ENCODE measurements around the gene KNSTRN. TPM values are rescaled to one million over a fixed set of nuclear protein-coding genes. Genes with fewer than 3 reads are reported as not detected.

KNSTRN gene
- total and polyA plus RNA-seq, 4 experiments from 2014 or later = 1.0 to 8.8 (median 4.6) TPM

- no peak for DNase-seq
Measured at GRCh38 chr15:40353697-40354096, 28.8 kb upstream of the KNSTRN start.

GRCh38 chr15:40354408-40355171 is 27.9 kb upstream of the KNSTRN start:
- POLR2A ChIA-PET (ENCODE audit: partially characterized antibody) = no interaction called here

More at GRCh38 chr15:40353697-40354096, 28.8 kb upstream of the KNSTRN start:
- no peaks in the 10 kb centered on the region for H3K36me3 ChIP-seq (ENCODE audit: insufficient read depth, low read length)
- peaks cover 0 to 3% (median 2%) of the 10 kb centered on the region in 4 donors for H3K4me1 Mint-ChIP-seq
- no peak overlapping the region for H3K4me3 ChIP-seq (ENCODE audit: low read length in 2 of 2)
- no peak overlapping the region for H3K27ac ChIP-seq (ENCODE audit: low read depth, low read length)
- H3K36me3 Mint-ChIP-seq = no peaks in the 10 kb centered on the region
- peaks cover 8% of the 10 kb centered on the region for H3K4me1 ChIP-seq (ENCODE audit: insufficient read depth, low read length)
- H3K27me3 Mint-ChIP-seq = peaks cover 0 to 4% of the 10 kb centered on the region in 2 donors
- intact Hi-C loops (cut with micrococcal nuclease) = no loop called here
- no peak overlapping the region for H3K4me3 Mint-ChIP-seq
- POLR2A ChIA-PET (ENCODE audit: partially characterized antibody) = no interaction called here
- no peaks in the 10 kb centered on the region for H3K27me3 ChIP-seq (ENCODE audit: insufficient read depth, low read length)
- H3K9me3 Mint-ChIP-seq = peaks cover 0 to 2% (median 0%) of the 10 kb centered on the region in 8 donors
- no peaks in the 10 kb centered on the region for H3K9me3 ChIP-seq (ENCODE audit: control insufficient read depth in 1 of 2, low read length in 2 of 2)
- no peak overlapping the region for H3K27ac Mint-ChIP-seq
- CTCF ChIA-PET (ENCODE audit: partially characterized antibody) = interaction anchor here (1.0 to 1.3 kb wide), 2 partner anchors 16 to 79 kb away, joined by 3 to 6 read pairs; no protein-coding TSS in a partner anchor

DNA sequence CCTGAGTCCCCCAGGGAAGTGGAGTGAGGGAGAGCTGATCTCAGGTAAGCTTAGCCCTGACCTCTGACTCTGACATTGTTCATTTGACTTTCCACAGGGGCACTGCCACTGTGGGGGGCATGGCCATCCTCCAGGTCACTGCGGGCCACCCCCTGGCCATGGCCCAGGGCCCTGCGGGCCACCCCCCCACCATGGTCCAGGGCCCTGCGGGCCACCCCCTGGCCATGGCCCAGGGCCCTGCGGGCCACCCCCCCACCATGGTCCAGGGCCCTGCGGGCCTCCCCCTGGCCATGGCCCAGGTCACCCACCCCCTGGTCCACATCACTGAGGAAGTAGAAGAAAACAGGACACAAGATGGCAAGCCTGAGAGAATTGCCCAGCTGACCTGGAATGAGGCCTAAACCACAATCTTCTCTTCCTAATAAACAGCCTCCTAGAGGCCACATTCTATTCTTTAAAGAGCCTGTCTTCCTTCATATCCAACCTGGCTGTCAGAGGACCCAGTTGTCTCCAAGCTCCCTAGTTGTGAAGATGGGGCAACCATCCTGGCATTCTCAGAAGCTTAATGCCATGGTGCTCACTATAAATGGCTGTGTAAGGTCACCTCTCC is 26.4 kb upstream of the KNSTRN start:
- H3K4me3 Mint-ChIP-seq = no peak overlapping the region
- H3K4me1 Mint-ChIP-seq = peaks cover 2 to 13% (median 7%) of the 10 kb centered on the region in 4 donors
- H3K27ac Mint-ChIP-seq = no peak overlapping the region
- no peak overlapping the region for H3K27ac ChIP-seq (ENCODE audit: low read depth, low read length)
- no peak overlapping the region for H3K4me3 ChIP-seq (ENCODE audit: low read length in 2 of 2)
- H3K9me3 Mint-ChIP-seq = peaks cover 0 to 2% (median 0%) of the 10 kb centered on the region in 8 donors
- no peaks in the 10 kb centered on the region for H3K9me3 ChIP-seq (ENCODE audit: control insufficient read depth in 1 of 2, low read length in 2 of 2)
- no peaks in the 10 kb centered on the region for H3K36me3 Mint-ChIP-seq
- CTCF ChIA-PET (ENCODE audit: partially characterized antibody) = interaction anchor here (0.7 to 3.9 kb wide), 8 partner anchors 12 to 75 kb away, joined by 3 to 16 read pairs (median 6); partner anchors contain the start of genes CCDC9B and PLCB2
- intact Hi-C loops (cut with micrococcal nuclease) = no loop called here
- H3K36me3 ChIP-seq (ENCODE audit: insufficient read depth, low read length) = no peaks in the 10 kb centered on the region
- H3K27me3 Mint-ChIP-seq = peaks cover 0 to 4% of the 10 kb centered on the region in 2 donors
- POLR2A ChIA-PET (ENCODE audit: partially characterized antibody) = interaction anchor here (0.6 kb wide), 2 partner anchors 11 to 43 kb away, joined by 3 read pairs; no protein-coding TSS in a partner anchor
- peaks cover 13% of the 10 kb centered on the region for H3K4me1 ChIP-seq (ENCODE audit: insufficient read depth, low read length)
- no peak for DNase-seq
- no peaks in the 10 kb centered on the region for H3K27me3 ChIP-seq (ENCODE audit: insufficient read depth, low read length)

More at GRCh38 chr15:40354408-40355171, 27.9 kb upstream of the KNSTRN start:
- Histone ChIP-seq H3K27ac (ENCODE audit: low read depth, low read length) (no peak overlapping the region), H3K27me3 (ENCODE audit: insufficient read depth, low read length) (no peaks in the 10 kb centered on the region), H3K4me3 (ENCODE audit: low read length in 2 of 2) (no peak overlapping the region), H3K9me3 (ENCODE audit: control insufficient read depth in 1 of 2, low read length in 2 of 2) (no peaks in the 10 kb centered on the region), H3K36me3 (ENCODE audit: insufficient read depth, low read length) (no peaks in the 10 kb centered on the region), H3K4me1 (ENCODE audit: insufficient read depth, low read length) (peaks cover 13% of the 10 kb centered on the region)
- DNase-seq = no peak
- no peaks in the 10 kb centered on the region for H3K36me3 Mint-ChIP-seq
- peaks cover 2 to 11% (median 7%) of the 10 kb centered on the region in 4 donors for H3K4me1 Mint-ChIP-seq
- CTCF ChIA-PET (ENCODE audit: partially characterized antibody) = interaction anchor here (0.6 to 3.9 kb wide), 6 partner anchors 9 to 80 kb away, joined by 3 to 16 read pairs (median 10); partner anchors contain the start of gene CCDC9B
- peaks cover 0 to 4% of the 10 kb centered on the region in 2 donors for H3K27me3 Mint-ChIP-seq
- H3K4me3 Mint-ChIP-seq = no peak overlapping the region
- intact Hi-C loops (cut with micrococcal nuclease) = no loop called here
- H3K27ac Mint-ChIP-seq = no peak overlapping the region
- peaks cover 0 to 2% (median 0%) of the 10 kb centered on the region in 8 donors for H3K9me3 Mint-ChIP-seq

- ChIA-PET CTCF (ENCODE audit: partially characterized antibody) (interaction anchor here (1.0 to 3.9 kb wide), 7 partner anchors 11 to 64 kb away, joined by 3 to 16 read pairs (median 6); partner anchors contain the start of genes CCDC9B and PLCB2), POLR2A (ENCODE audit: partially characterized antibody) (interaction anchor here (0.9 to 1.5 kb wide), 7 partner anchors 9 to 83 kb away, joined by 3 to 5 read pairs (median 4); partner anchors contain the start of genes BAHD1, INAFM2 and IVD)
- Histone ChIP-seq H3K27me3 (ENCODE audit: insufficient read depth, low read length) (no peaks in the 10 kb centered on the region), H3K4me1 (ENCODE audit: insufficient read depth, low read length) (peaks cover 13% of the 10 kb centered on the region), H3K27ac (ENCODE audit: low read depth, low read length) (no peak overlapping the region), H3K4me3 (ENCODE audit: low read length in 2 of 2) (no peak overlapping the region), H3K9me3 (ENCODE audit: control insufficient read depth in 1 of 2, low read length in 2 of 2) (no peaks in the 10 kb centered on the region), H3K36me3 (ENCODE audit: insufficient read depth, low read length) (no peaks in the 10 kb centered on the region)
- peaks cover 0 to 2% (median 0%) of the 10 kb centered on the region in 8 donors for H3K9me3 Mint-ChIP-seq
- peaks cover 3 to 15% (median 7%) of the 10 kb centered on the region in 4 donors for H3K4me1 Mint-ChIP-seq
- H3K36me3 Mint-ChIP-seq = no peaks in the 10 kb centered on the region
- DNase-seq = no peak
- peak overlapping the region; percentile 27 to 87 (median 64) for H3K4me3 Mint-ChIP-seq
- H3K27ac Mint-ChIP-seq = no peak overlapping the region
- peaks cover 0 to 4% of the 10 kb centered on the region in 2 donors for H3K27me3 Mint-ChIP-seq
- intact Hi-C loops (cut with micrococcal nuclease) = no loop called here
Measured at GRCh38 chr15:40357246-40357645, 25.3 kb upstream of the KNSTRN start.

GRCh38 chr15:40357723-40358470 is 24.6 kb upstream of the KNSTRN start, which contains the start of gene DISP2:
Gene DISP2 (plus strand): TSS chr15:40358219. CDS start chr15:40358322, 103 bp downstream.
- H3K27me3 Mint-ChIP-seq = peaks cover 0 to 4% of the 10 kb centered on the region in 2 donors
- CTCF ChIA-PET (ENCODE audit: partially characterized antibody) = interaction anchor here (1.0 to 3.9 kb wide), 5 partner anchors 10 to 64 kb away, joined by 3 to 16 read pairs (median 6); partner anchors contain the start of gene CCDC9B
- intact Hi-C loops (cut with micrococcal nuclease) = loop anchor here (1.0 kb wide), 2 partner anchors 10 to 24 kb away; partner anchors contain the start of gene KNSTRN
- peak; percentile 85 to 96 (median 90) for DNase-seq
- no peaks in the 10 kb centered on the region for H3K36me3 ChIP-seq (ENCODE audit: insufficient read depth, low read length)
- H3K4me1 ChIP-seq (ENCODE audit: insufficient read depth, low read length) = peaks cover 13% of the 10 kb centered on the region
- H3K9me3 ChIP-seq (ENCODE audit: control insufficient read depth in 1 of 2, low read length in 2 of 2) = no peaks in the 10 kb centered on the region
- peaks cover 0 to 4% of the 10 kb centered on the region in 2 donors for H3K36me3 Mint-ChIP-seq
- peaks cover 0 to 2% (median 0%) of the 10 kb centered on the region in 8 donors for H3K9me3 Mint-ChIP-seq
- H3K27me3 ChIP-seq (ENCODE audit: insufficient read depth, low read length) = no peaks in the 10 kb centered on the region
- H3K27ac ChIP-seq (ENCODE audit: low read depth, low read length) = no peak within 1 kb of the TSS
- peak within 1 kb of the TSS; percentile 29 to 58 for H3K4me3 ChIP-seq (ENCODE audit: low read length in 2 of 2)
- H3K4me3 Mint-ChIP-seq = peak within 1 kb of the TSS; percentile 80 to 87 (median 83)
- H3K4me1 Mint-ChIP-seq = peaks cover 5 to 21% (median 7%) of the 10 kb centered on the region in 4 donors
- peak within 1 kb of the TSS in 2 of 7 donors; percentile 68 to 82 for H3K27ac Mint-ChIP-seq
- POLR2A ChIA-PET (ENCODE audit: partially characterized antibody) = interaction anchor here (0.9 to 1.5 kb wide), 7 partner anchors 9 to 83 kb away, joined by 3 to 5 read pairs (median 4); partner anchors contain the start of genes BAHD1, INAFM2 and IVD

Data from CD4-positive, alpha-beta memory T cell (primary cell).